Measurements from ENCODE around the gene ZYG11B.
"Not testable (repeated sequence)": the region's sequence is repeated elsewhere in the genome, so short reads cannot be mapped to it uniquely, and the experiment has no call there.

ZYG11B gene

GRCh38 chr1:52707927-52708655 lies 18.2 kb upstream of the ZYG11B start:
- DNase-seq (ENCODE audit: low read depth, low spot score) = no peak

GRCh38 chr1:52709016-52709415 lies 17.2 kb upstream of the ZYG11B start:
- no peak for DNase-seq (ENCODE audit: low read depth, low spot score)

- no peak for DNase-seq (ENCODE audit: low read depth, low spot score)
These were observed 12.7 kb upstream of the ZYG11B start for GRCh38 chr1:52713590-52713989.

DNA sequence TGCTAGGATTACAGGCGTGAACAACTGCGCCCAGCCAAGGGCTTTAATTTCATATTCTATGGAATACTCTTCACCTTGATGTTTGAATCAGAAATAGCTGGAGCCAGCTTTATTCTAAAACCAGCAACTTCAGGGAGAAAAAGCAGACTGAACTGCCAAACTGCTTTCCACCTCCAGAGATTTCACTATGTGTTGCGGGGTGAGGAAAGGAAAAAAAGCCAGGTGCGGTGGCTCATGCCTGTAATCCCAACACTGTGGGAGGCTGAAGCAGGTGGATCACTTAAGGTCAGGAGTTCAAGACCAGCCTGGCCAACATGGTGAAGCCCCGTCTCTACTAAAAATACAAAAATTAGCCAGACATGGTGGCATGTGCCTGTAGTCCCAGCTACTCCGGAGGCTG lies 11.0 kb upstream of the ZYG11B start:
- not testable (repeated sequence) for DNase-seq (ENCODE audit: low read depth, low spot score)

- DNase-seq (ENCODE audit: low read depth, low spot score) = no peak
These were observed 3.0 kb upstream of the ZYG11B start for GRCh38 chr1:52723260-52723659.

DNA sequence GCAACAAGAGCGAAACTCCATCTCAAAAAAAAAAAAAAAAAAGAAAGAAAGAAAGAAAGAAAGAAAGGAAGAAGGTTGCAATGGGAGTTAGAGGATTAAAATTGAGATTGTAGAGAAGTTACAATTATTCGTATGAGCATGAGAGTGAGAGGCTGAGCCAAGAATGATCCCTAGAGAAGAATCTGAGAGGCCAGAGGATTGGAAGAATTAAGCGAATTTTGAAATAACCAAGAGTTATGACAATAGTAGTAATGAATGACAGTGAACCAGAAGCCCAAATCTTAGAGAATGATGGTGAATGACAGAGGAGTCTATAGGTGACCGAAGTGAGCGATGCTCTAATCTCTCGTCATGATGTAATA lies 369 bp upstream of the ZYG11B start:
- no peak for DNase-seq (ENCODE audit: low read depth, low spot score)

GRCh38 chr1:52727114-52727586 lies 897 bp downstream of the ZYG11B start:
- DNase-seq (ENCODE audit: low read depth, low spot score) = no peak

DNA sequence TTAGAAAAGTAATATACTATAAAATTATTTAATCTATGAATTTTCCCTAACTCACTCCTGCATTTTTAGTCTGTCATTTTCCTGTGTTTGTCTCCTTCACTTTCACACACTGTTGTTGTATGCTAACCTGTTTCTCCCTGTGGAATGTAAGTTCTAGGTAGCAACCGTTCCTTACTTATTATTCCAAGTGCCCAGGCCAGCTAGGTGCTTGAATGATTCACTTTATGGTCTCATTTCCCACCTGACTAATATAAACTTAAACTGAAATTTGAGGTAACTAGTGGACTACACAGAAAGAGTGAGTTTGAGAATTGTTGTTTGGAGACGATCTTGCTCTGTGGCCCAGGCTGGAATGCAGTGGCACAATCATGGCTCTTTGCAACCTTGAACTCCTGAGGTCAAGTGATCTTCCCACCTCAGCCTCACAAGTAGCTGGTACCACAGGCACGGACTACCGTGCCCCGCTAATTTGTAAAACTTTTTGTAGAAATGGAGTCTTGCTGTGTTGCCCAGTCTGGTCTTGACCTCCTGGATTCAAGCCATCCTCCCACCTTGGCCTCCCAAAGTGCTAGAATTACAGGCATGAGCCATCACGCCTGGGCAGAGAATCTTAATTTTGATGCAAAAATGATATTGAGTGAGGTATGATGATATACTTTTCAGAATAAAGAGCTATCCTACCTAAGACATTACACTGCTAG lies 1.9 kb downstream of the ZYG11B start:
- DNase-seq (ENCODE audit: low read depth, low spot score) = no peak

DNA sequence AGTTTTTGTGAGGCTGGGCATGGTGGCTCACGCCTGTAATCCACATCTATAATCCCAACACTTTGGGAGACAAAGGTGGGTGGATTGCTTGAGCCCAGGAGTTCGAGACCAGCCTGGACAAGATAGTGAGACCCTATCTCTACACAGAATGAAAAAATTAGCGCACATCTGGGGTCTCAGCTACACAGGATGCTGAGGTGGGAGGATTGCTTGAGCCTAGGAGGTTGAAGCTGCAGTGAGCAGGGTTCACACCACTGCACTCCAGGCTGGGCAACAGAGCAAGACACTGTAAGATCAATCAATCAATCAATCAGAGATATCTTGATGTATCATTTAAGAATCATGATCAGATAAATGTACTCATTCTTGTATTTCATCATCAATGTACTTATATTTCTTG lies 7.1 kb downstream of the ZYG11B start:
- DNase-seq (ENCODE audit: low read depth, low spot score) = no peak

DNA sequence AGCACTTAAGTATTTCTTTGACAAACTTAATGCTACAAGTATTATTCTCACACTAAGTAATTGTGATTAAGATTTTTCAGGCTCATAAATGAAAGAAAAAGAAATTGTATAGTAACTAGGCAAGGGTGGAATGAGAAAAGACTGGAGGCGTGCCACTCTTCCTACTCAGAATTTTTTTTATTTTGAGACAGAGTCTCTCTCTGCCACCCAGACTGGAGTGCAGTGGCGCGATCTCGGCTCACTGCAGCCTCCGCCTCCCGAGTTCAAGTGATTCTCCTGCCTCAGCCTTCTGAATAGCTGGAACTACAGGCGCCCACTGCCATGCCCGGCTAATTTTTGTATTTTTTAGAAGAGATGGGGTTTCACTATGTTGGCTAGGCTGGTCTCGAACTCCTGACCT lies 9.1 kb downstream of the ZYG11B start:
- DNase-seq (ENCODE audit: low read depth, low spot score) = not testable (repeated sequence)

- no peak for DNase-seq (ENCODE audit: low read depth, low spot score)
These were observed 11.9 kb downstream of the ZYG11B start for GRCh38 chr1:52738148-52738547.

GRCh38 chr1:52738893-52739292 lies 12.6 kb downstream of the ZYG11B start:
- no peak for DNase-seq (ENCODE audit: low read depth, low spot score)

- no peak for DNase-seq (ENCODE audit: low read depth, low spot score)
These were observed 13.6 kb downstream of the ZYG11B start for GRCh38 chr1:52739699-52740467.

GRCh38 chr1:52741259-52741658 lies 15.0 kb downstream of the ZYG11B start:
- no peak for DNase-seq (ENCODE audit: low read depth, low spot score)

GRCh38 chr1:52746189-52746588 lies 19.9 kb downstream of the ZYG11B start:
- DNase-seq (ENCODE audit: low read depth, low spot score) = no peak

DNA sequence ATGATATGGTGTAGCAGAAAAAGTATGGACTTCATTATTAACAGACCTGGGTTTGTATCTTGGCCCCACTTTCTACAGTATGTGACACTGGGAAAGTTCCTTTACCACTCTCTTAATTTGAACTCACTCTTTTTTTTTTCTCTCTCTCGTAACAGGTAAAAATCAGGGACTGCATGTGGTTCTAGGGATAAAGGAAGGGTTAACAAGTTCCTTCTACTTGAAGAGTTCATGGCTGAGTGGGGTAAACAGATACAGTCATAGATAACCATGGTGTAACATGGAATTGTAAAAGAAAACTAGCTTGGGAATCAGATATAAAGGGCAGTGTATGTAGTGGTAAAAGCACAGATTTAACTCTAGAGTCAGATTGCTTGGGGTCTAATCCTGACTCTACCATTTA lies 21.2 kb downstream of the ZYG11B start:
- no peak for DNase-seq (ENCODE audit: low read depth, low spot score)

DNA sequence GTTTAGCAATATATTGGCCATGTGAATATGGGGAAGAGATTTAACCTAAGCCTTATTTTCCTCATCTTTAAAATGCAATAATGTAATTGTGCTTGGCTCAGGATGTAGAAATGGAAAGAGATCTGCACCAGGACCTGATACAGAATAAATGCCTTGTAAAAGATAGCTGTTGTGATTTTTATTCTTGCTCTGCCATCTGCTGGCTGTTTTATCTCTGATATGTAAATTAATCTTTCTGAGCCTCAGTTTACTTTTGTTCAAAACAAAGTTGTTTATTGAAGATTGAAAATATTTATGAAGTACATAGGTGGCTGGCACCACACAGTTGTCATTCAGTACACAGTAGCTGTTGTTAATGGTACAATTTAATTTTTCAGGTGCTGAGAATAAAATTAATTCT lies 21.9 kb downstream of the ZYG11B start:
- no peak for DNase-seq (ENCODE audit: low read depth, low spot score)

GRCh38 chr1:52749496-52749895 lies 23.2 kb downstream of the ZYG11B start:
- not testable (repeated sequence) for DNase-seq (ENCODE audit: low read depth, low spot score)

DNA sequence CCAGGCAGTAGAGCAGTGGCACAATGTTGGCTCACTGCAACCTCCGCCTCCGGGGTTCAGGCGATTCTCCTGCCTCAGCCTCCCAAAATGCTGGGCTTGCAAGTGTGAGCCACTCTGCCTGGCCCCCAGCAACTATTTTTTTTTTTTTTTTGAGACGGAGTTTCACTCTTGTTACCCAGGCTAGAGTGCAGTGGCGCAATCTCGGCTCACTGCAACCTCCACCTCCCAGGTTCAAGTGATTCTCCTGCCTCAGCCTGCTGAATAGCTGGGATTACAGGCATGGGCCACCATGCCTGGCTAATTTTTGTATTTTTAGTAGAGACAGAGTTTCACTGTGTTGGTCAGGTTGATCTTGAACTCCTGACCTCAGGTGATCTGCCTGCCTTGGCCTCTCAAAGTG lies 23.9 kb downstream of the ZYG11B start:
- DNase-seq (ENCODE audit: low read depth, low spot score) = not testable (repeated sequence)

- no peak for DNase-seq (ENCODE audit: low read depth, low spot score)
These were observed 25.6 kb downstream of the ZYG11B start for GRCh38 chr1:52751589-52752483.

DNA sequence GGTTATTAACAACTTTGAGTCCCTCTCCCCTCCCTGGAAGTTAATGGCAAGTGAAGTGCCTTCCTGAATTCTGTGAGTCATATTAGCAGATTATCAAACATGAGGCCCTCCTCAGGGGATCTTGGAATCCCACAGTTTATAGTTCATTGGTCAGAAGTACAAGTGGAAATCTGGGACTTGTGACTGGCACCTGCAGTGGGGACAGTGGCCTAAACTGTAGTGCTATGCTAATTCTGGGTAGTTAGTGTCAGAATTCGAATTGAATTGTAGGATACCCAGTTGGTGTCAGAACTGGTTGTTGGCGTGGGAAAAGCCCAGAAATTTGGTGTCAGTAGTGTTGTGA lies 26.2 kb downstream of the ZYG11B start:
- no peak for DNase-seq (ENCODE audit: low read depth, low spot score)

DNA sequence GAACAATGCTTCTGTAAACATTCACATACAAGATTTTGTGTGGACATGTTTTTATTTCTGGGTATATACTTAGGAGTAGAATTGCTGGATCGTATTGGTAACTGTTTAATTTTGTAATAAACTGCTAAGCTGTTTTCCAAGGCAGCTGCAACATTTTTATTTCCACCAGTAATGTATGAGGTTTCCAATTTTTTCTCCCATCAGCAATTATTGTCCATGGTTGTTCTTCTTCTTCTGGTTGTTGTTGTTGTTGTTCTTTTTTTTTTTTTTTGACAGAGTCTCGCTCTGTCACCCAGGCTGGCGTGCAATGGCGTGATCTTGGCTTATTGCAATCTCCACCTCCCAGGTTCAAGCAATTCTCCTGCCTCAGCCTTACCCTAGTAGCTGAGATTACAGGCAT lies 26.9 kb downstream of the ZYG11B start:
- no peak for DNase-seq (ENCODE audit: low read depth, low spot score)
